Activated naive CD4-positive, alpha-beta T cell treated with anti-CD3 and anti-CD28 coated beads, Interleukin-2, amount 10 ng/mL, durations not matched to agents 7 days and 5 days (primary cell): ENCODE measurements around the gene PSAP.

Experiments
- CTCF ChIA-PET: fragments of 350-600 bp; sonication (Branson Sonifier 250); formaldehyde crosslinking; loops from one replicate; lab custom pipeline; 2021; ENCODE audit warnings: antibody characterized with exemption; lab: Charles Lee
- DNase-seq: peaks from one replicate; pipeline ENCODE4 v3.0.0-alpha.2; 2020
- H3K27ac Mint-ChIP-seq: one replicate; pipeline ENCODE4 v1.8.0; 2021; ENCODE audit warnings: mild to moderate bottlenecking, moderate library complexity, mixed read lengths
- H3K27me3 Mint-ChIP-seq: one replicate; pipeline ENCODE4 v1.8.0; 2021; ENCODE audit warnings: mild to moderate bottlenecking, mixed read lengths
- H3K36me3 Mint-ChIP-seq: one replicate; pipeline ENCODE4 v1.8.0; 2021; ENCODE audit warnings: mixed read lengths
- H3K4me1 Mint-ChIP-seq: one replicate; pipeline ENCODE4 v1.8.0; 2021; ENCODE audit warnings: mixed read lengths
- H3K4me3 Mint-ChIP-seq: one replicate; pipeline ENCODE4 v1.8.0; 2021; ENCODE audit warnings: mild to moderate bottlenecking, moderate library complexity, mixed read lengths
- H3K9me3 Mint-ChIP-seq: one replicate; pipeline ENCODE4 v1.8.0; 2021; ENCODE audit warnings: mixed read lengths

Gene PSAP

GRCh38 chr10:71769279-71769823 lies 81.7 kb downstream of the PSAP start:
- peaks cover 80% of the 10 kb centered on the region for H3K4me1 Mint-ChIP-seq
- peak; percentile 45 for DNase-seq
- no peaks in the 10 kb centered on the region for H3K9me3 Mint-ChIP-seq
- peaks cover 67% of the 10 kb centered on the region for H3K36me3 Mint-ChIP-seq
- H3K27me3 Mint-ChIP-seq: no peaks in the 10 kb centered on the region
- CTCF ChIA-PET: interaction anchor here (0.6 to 5.4 kb wide), 10 partner anchors 13 to 73 kb away, joined by 3 to 36 read pairs (median 6); no protein-coding TSS in a partner anchor
- H3K4me3 Mint-ChIP-seq: peak overlapping the region; percentile 93
- H3K27ac Mint-ChIP-seq: peak overlapping the region; percentile 92

- Mint-ChIP-seq H3K4me3 (peak overlapping the region; percentile 34), H3K36me3 (peaks cover 74% of the 10 kb centered on the region), H3K27ac (peak overlapping the region; percentile 94), H3K27me3 (no peaks in the 10 kb centered on the region), H3K4me1 (peaks cover 86% of the 10 kb centered on the region), H3K9me3 (no peaks in the 10 kb centered on the region)
- CTCF ChIA-PET: interaction anchor here (0.8 to 4.3 kb wide), 9 partner anchors 11 to 375 kb away, joined by 3 to 25 read pairs (median 5); no protein-coding TSS in a partner anchor
- DNase-seq: no peak
These were observed 83.5 kb downstream of the PSAP start for GRCh38 chr10:71767420-71768035.

- peaks cover 70% of the 10 kb centered on the region for H3K36me3 Mint-ChIP-seq
- CTCF ChIA-PET: interaction anchor here (0.8 to 4.3 kb wide), 6 partner anchors 11 to 374 kb away, joined by 3 to 25 read pairs (median 4); no protein-coding TSS in a partner anchor
These were observed 84.2 kb downstream of the PSAP start for GRCh38 chr10:71766717-71767419.

More at GRCh38 chr10:71766717-71767419, 84.2 kb downstream of the PSAP start:
- Mint-ChIP-seq H3K9me3 (no peaks in the 10 kb centered on the region), H3K27me3 (no peaks in the 10 kb centered on the region), H3K4me3 (no peak overlapping the region), H3K27ac (peak overlapping the region; percentile 94), H3K4me1 (peaks cover 88% of the 10 kb centered on the region)
- DNase-seq: peak; percentile 41
